Activated CD4-positive, alpha-beta T cell treated with anti-CD3 and anti-CD28 coated beads, Interleukin-2, amount 10 ng/mL, durations not matched to agents 7 days and 5 days (primary cell): ENCODE data around the gene MPHOSPH10. TPM values are rescaled to one million over a fixed set of nuclear protein-coding genes. Genes with fewer than 3 reads are reported as not detected.
A peak's percentile ranks its signal among the peaks of the same experiment; 100 is the strongest.
"Not testable (repeated sequence)": the region's sequence is repeated elsewhere in the genome, so short reads cannot be mapped to it uniquely, and the experiment has no call there.

Source experiments
- CTCF ChIA-PET: fragments of 350-600 bp; sonication (Branson Sonifier 250); formaldehyde crosslinking; loops from one replicate; lab custom pipeline; 2021; ENCODE audit warnings: antibody characterized with exemption; lab: Charles Lee
- POLR2A ChIA-PET: fragments of 350-600 bp; sonication (Branson Sonifier 250); formaldehyde crosslinking; loops from one replicate; lab custom pipeline; 2021; ENCODE audit warnings: antibody characterized with exemption; lab: Charles Lee
- DNase-seq: peaks from one replicate; pipeline ENCODE4 v3.0.0-alpha.2; 2020
- H3K27ac Mint-ChIP-seq: one replicate; pipeline ENCODE4 v1.8.0; 2021; ENCODE audit warnings: mild to moderate bottlenecking, moderate library complexity, mixed read lengths
- H3K27me3 Mint-ChIP-seq: one replicate; pipeline ENCODE4 v1.8.0; 2021; ENCODE audit warnings: mixed read lengths
- H3K36me3 Mint-ChIP-seq: one replicate; pipeline ENCODE4 v1.8.0; 2021; ENCODE audit warnings: low read depth, mixed read lengths
- H3K4me1 Mint-ChIP-seq: one replicate; pipeline ENCODE4 v1.8.0; 2021; ENCODE audit warnings: mixed read lengths
- H3K4me3 Mint-ChIP-seq: one replicate; pipeline ENCODE4 v1.8.0; 2021; ENCODE audit warnings: mild to moderate bottlenecking, moderate library complexity, mixed read lengths
- H3K9me3 Mint-ChIP-seq: one replicate; pipeline ENCODE4 v1.8.0; 2021; ENCODE audit warnings: mixed read lengths
- total RNA-seq, 2 experiments: library from RNA; stranded (reverse); gene quantifications; one replicate each; pipeline ENCODE4 v1.2.3, GENCODE V29; 2021

Gene MPHOSPH10
- total RNA-seq, 2 experiments from 2014 or later = 36.4 to 44.1 TPM

GRCh38 chr2:71154798-71155197 lies 24.4 kb downstream of the MPHOSPH10 start:
- ChIA-PET CTCF (interaction anchor here (0.6 to 2.4 kb wide), 2 partner anchors 11 to 221 kb away, joined by 3 to 5 read pairs; no protein-coding TSS in a partner anchor), POLR2A (no interaction called here)
- H3K27ac Mint-ChIP-seq = peak overlapping the region; percentile 20
- no peaks in the 10 kb centered on the region for H3K9me3 Mint-ChIP-seq
- DNase-seq = peak; percentile 24
- H3K27me3 Mint-ChIP-seq = peaks cover 2% of the 10 kb centered on the region
- H3K36me3 Mint-ChIP-seq = peaks cover 4% of the 10 kb centered on the region
- peaks cover 4% of the 10 kb centered on the region for H3K4me1 Mint-ChIP-seq
- H3K4me3 Mint-ChIP-seq = no peak overlapping the region

- Mint-ChIP-seq H3K4me3 (no peak overlapping the region), H3K36me3 (no peaks in the 10 kb centered on the region)
- CTCF ChIA-PET = interaction anchor here (1.0 to 2.4 kb wide), 2 partner anchors 12 to 925 kb away, joined by 4 to 5 read pairs; no protein-coding TSS in a partner anchor
Measured at GRCh38 chr2:71155846-71156245, 25.4 kb downstream of the MPHOSPH10 start.

GRCh38 chr2:71156573-71156972 lies 26.1 kb downstream of the MPHOSPH10 start:
- H3K9me3 Mint-ChIP-seq = no peaks in the 10 kb centered on the region
- POLR2A ChIA-PET = no interaction called here

More at GRCh38 chr2:71155846-71156245, 25.4 kb downstream of the MPHOSPH10 start:
- H3K9me3 Mint-ChIP-seq = no peaks in the 10 kb centered on the region
- H3K27ac Mint-ChIP-seq = no peak overlapping the region
- peaks cover 2% of the 10 kb centered on the region for H3K27me3 Mint-ChIP-seq
- POLR2A ChIA-PET = no interaction called here
- no peak for DNase-seq
- peaks cover 4% of the 10 kb centered on the region for H3K4me1 Mint-ChIP-seq

GRCh38 chr2:71157124-71157793 lies 26.8 kb downstream of the MPHOSPH10 start:
- H3K27me3 Mint-ChIP-seq = peaks cover 2% of the 10 kb centered on the region
- H3K27ac Mint-ChIP-seq = no peak overlapping the region
- peaks cover 4% of the 10 kb centered on the region for H3K4me1 Mint-ChIP-seq
- H3K36me3 Mint-ChIP-seq = no peaks in the 10 kb centered on the region
- no peak overlapping the region for H3K4me3 Mint-ChIP-seq
- H3K9me3 Mint-ChIP-seq = no peaks in the 10 kb centered on the region
- peak; percentile 59 for DNase-seq
- ChIA-PET POLR2A (no interaction called here), CTCF (interaction anchor here (0.9 to 1.1 kb wide), 3 partner anchors 14 to 362 kb away, joined by 3 to 4 read pairs (median 4); no protein-coding TSS in a partner anchor)

More at GRCh38 chr2:71156573-71156972, 26.1 kb downstream of the MPHOSPH10 start:
- Mint-ChIP-seq H3K36me3 (no peaks in the 10 kb centered on the region), H3K27ac (no peak overlapping the region), H3K27me3 (peaks cover 2% of the 10 kb centered on the region), H3K4me3 (no peak overlapping the region), H3K4me1 (peaks cover 4% of the 10 kb centered on the region)
- CTCF ChIA-PET = interaction anchor here (0.9 to 2.4 kb wide), 3 partner anchors 12 to 363 kb away, joined by 3 to 5 read pairs (median 4); no protein-coding TSS in a partner anchor
- no peak for DNase-seq

- ChIA-PET CTCF (no interaction called here), POLR2A (no interaction called here)
- Mint-ChIP-seq H3K4me1 (no peaks in the 10 kb centered on the region), H3K9me3 (no peaks in the 10 kb centered on the region), H3K27ac (no peak overlapping the region), H3K27me3 (peaks cover 11% of the 10 kb centered on the region), H3K36me3 (no peaks in the 10 kb centered on the region), H3K4me3 (no peak overlapping the region)
- no peak for DNase-seq
Measured at GRCh38 chr2:71166812-71167211, 36.4 kb downstream of the MPHOSPH10 start.

GRCh38 chr2:71173096-71173495 lies 42.7 kb downstream of the MPHOSPH10 start:
- H3K4me3 Mint-ChIP-seq = no peak overlapping the region

GRCh38 chr2:71174207-71174606 lies 43.8 kb downstream of the MPHOSPH10 start:
- POLR2A ChIA-PET = no interaction called here
- CTCF ChIA-PET = interaction anchor here (0.6 kb wide), 1 partner anchor 137 kb away, joined by 3 read pairs; no protein-coding TSS in a partner anchor
- no peak for DNase-seq
- Mint-ChIP-seq H3K4me3 (no peak overlapping the region), H3K9me3 (no peaks in the 10 kb centered on the region), H3K36me3 (no peaks in the 10 kb centered on the region), H3K27me3 (peaks cover 2% of the 10 kb centered on the region), H3K4me1 (peaks cover 13% of the 10 kb centered on the region), H3K27ac (no peak overlapping the region)

More at GRCh38 chr2:71173096-71173495, 42.7 kb downstream of the MPHOSPH10 start:
- CTCF ChIA-PET = no interaction called here
- H3K27me3 Mint-ChIP-seq = peaks cover 2% of the 10 kb centered on the region
- no peaks in the 10 kb centered on the region for H3K36me3 Mint-ChIP-seq
- POLR2A ChIA-PET = no interaction called here
- DNase-seq = no peak
- H3K9me3 Mint-ChIP-seq = no peaks in the 10 kb centered on the region
- H3K27ac Mint-ChIP-seq = no peak overlapping the region
- peaks cover 13% of the 10 kb centered on the region for H3K4me1 Mint-ChIP-seq

GRCh38 chr2:71178836-71179235 lies 48.4 kb downstream of the MPHOSPH10 start:
- H3K4me3 Mint-ChIP-seq, POLR2A ChIA-PET, H3K27me3 Mint-ChIP-seq, H3K9me3 Mint-ChIP-seq, CTCF ChIA-PET, H3K36me3 Mint-ChIP-seq, H3K27ac Mint-ChIP-seq, DNase-seq: not testable (repeated sequence)
- H3K4me1 Mint-ChIP-seq = peaks cover 16% of the 10 kb centered on the region

GRCh38 chr2:71181316-71181715 lies 50.9 kb downstream of the MPHOSPH10 start:
- POLR2A ChIA-PET = no interaction called here
- Mint-ChIP-seq H3K27me3 (no peaks in the 10 kb centered on the region), H3K4me1 (peaks cover 6% of the 10 kb centered on the region), H3K9me3 (no peaks in the 10 kb centered on the region), H3K36me3 (no peaks in the 10 kb centered on the region), H3K4me3 (no peak overlapping the region), H3K27ac (no peak overlapping the region)
- CTCF ChIA-PET = interaction anchor here (1.0 kb wide), 1 partner anchor 55 kb away, joined by 6 read pairs; no protein-coding TSS in a partner anchor
- no peak for DNase-seq

- H3K9me3 Mint-ChIP-seq, H3K4me1 Mint-ChIP-seq, H3K27ac Mint-ChIP-seq, H3K27me3 Mint-ChIP-seq, H3K36me3 Mint-ChIP-seq, POLR2A ChIA-PET, H3K4me3 Mint-ChIP-seq, DNase-seq: not testable (repeated sequence)
- CTCF ChIA-PET = interaction anchor here (0.6 kb wide), 1 partner anchor 34 kb away, joined by 3 read pairs; no protein-coding TSS in a partner anchor
Measured at GRCh38 chr2:71183306-71184115, 53.1 kb downstream of the MPHOSPH10 start.

GRCh38 chr2:71186973-71187372 lies 56.5 kb downstream of the MPHOSPH10 start:
- Mint-ChIP-seq H3K27me3 (no peaks in the 10 kb centered on the region), H3K36me3 (no peaks in the 10 kb centered on the region), H3K4me3 (no peak overlapping the region), H3K27ac (no peak overlapping the region), H3K4me1 (peaks cover 6% of the 10 kb centered on the region), H3K9me3 (no peaks in the 10 kb centered on the region)
- ChIA-PET POLR2A (no interaction called here), CTCF (interaction anchor here (1.3 to 1.8 kb wide), 3 partner anchors 12 to 49 kb away, joined by 3 to 6 read pairs (median 3); no protein-coding TSS in a partner anchor)
- no peak for DNase-seq

- ChIA-PET CTCF (interaction anchor here (0.8 to 1.8 kb wide), 4 partner anchors 12 to 48 kb away, joined by 3 to 6 read pairs (median 3); no protein-coding TSS in a partner anchor), POLR2A (no interaction called here)
- Mint-ChIP-seq H3K27me3 (no peaks in the 10 kb centered on the region), H3K4me3 (no peak overlapping the region), H3K36me3 (no peaks in the 10 kb centered on the region), H3K27ac (no peak overlapping the region), H3K4me1 (peaks cover 6% of the 10 kb centered on the region), H3K9me3 (no peaks in the 10 kb centered on the region)
- no peak for DNase-seq
Measured at GRCh38 chr2:71187589-71187988, 57.2 kb downstream of the MPHOSPH10 start.
